Skeletal muscle satellite cell (primary cell): ENCODE data around the gene PRDX3.

Experiments used
- H3K27me3 ChIP-seq: 2 replicates; pipeline ENCODE4 v1.7.0; 2013; ENCODE audit warnings: low read length; ENCODE audit not compliant: control insufficient read depth, insufficient read depth
- H3K36me3 ChIP-seq: 2 replicates; pipeline ENCODE4 v1.7.0; 2013; ENCODE audit warnings: mild to moderate bottlenecking, control low read depth, low read length; ENCODE audit not compliant: insufficient read depth
- H3K4me1 ChIP-seq: 2 replicates; pipeline ENCODE4 v1.7.0; 2013; ENCODE audit warnings: low read length; ENCODE audit not compliant: control insufficient read depth, insufficient read depth
- H3K4me2 ChIP-seq: 2 replicates; pipeline ENCODE4 v1.7.0; 2013; ENCODE audit warnings: mild to moderate bottlenecking, low read length
- H3K4me3 ChIP-seq: 2 replicates; pipeline ENCODE4 v1.7.0; 2013; ENCODE audit warnings: low read length
- H3K9ac ChIP-seq: 2 replicates; pipeline ENCODE4 v1.7.0; 2013; ENCODE audit warnings: mild to moderate bottlenecking, low read depth, low read length, moderate library complexity
- H3K9me3 ChIP-seq: replicated peaks from 2 replicates; pipeline ENCODE4 v1.7.0; 2013; ENCODE audit warnings: mild to moderate bottlenecking, control low read depth, low read length

The PRDX3 gene

DNA sequence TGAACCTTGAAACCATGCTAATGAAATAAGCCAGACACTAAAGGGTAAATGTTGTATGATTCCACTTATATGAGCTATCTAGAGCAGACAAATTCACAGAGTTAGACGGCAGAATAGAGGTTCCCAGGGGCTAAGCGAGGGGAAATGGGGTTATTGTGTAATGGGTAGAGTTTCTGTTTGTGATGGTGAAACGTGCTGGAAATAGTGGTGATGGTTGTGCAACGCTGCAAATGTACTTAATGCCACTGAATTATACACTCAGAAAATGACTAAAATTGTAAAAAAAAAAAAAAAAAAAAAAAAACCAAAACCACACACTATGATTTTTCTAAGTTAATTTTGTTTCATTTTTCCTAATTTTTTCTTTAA lies 43.1 kb downstream of the PRDX3 start:
- no peak overlapping the region for H3K9ac ChIP-seq
- no peaks in the 10 kb centered on the region for H3K27me3 ChIP-seq
- H3K36me3 ChIP-seq = peaks cover 32% of the 10 kb centered on the region
- no peak overlapping the region for H3K4me2 ChIP-seq
- H3K9me3 ChIP-seq = no peaks in the 10 kb centered on the region
- H3K4me1 ChIP-seq = peaks cover 6% of the 10 kb centered on the region
- no peak overlapping the region for H3K4me3 ChIP-seq

DNA sequence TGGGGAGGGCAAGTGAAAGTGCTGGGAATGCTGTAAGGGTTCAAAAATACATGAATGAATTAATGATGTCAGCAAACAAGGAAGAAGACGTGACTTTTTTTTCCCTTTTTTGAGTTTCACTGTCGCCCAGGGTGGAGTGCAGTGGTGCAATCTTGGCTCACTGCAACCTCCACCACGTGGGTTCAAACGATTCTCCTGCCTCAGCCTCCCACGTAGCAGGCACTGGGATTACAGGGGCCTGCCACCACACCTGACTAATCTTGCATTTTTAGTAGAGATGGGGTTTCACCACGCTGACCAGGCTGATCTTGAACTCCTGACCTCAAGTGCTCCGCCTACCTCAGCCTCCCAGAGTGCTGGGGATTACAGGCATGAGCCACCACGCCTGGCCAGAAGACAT lies 44.7 kb downstream of the PRDX3 start:
- Histone ChIP-seq H3K9ac (no peak overlapping the region), H3K9me3 (no peaks in the 10 kb centered on the region), H3K27me3 (no peaks in the 10 kb centered on the region), H3K36me3 (peaks cover 46% of the 10 kb centered on the region), H3K4me1 (peaks cover 6% of the 10 kb centered on the region), H3K4me2 (no peak overlapping the region), H3K4me3 (no peak overlapping the region)

DNA sequence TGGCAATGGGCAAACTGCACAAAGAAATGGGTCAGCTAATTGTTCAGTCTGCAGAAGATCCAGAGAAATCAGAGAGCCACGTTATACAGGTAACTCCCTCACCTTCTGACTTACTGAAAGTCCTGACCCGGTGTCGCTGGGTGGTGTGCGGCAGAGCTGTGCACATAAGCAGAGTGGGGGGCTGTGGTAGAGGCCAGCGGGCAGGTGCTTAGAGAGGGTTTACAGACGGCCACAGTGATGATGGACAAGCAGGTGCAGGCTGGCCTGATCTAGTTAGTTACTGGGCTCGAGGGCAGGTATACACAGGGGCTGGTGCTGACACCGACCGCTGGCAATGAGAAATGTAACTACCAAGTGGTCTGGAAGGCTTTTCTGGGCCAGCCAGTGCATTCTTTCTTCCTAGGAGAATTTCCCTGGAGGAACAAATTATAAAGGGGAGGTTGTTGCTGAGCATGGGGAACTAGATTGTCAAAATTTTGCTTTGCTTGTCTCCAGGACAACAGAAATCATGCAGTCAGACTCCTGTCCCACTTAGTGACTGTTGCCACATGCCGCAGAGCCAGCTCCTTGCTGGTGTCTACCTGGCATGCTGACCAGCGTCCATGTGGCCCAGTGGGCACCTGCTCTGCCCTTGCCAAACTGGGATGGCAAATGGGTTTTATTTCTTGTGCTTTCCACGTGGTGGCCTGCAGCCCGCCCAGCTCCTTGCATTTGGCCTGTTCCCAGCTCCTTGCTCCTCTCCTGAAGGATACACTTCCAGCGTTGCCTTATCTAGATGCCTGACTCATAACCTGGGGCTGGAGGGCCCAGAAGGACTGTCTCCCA lies 45.9 kb downstream of the PRDX3 start:
- Histone ChIP-seq H3K9me3 (no peaks in the 10 kb centered on the region), H3K4me3 (no peak overlapping the region), H3K4me2 (no peak overlapping the region), H3K36me3 (peaks cover 53% of the 10 kb centered on the region), H3K27me3 (no peaks in the 10 kb centered on the region), H3K9ac (no peak overlapping the region), H3K4me1 (peaks cover 6% of the 10 kb centered on the region)

DNA sequence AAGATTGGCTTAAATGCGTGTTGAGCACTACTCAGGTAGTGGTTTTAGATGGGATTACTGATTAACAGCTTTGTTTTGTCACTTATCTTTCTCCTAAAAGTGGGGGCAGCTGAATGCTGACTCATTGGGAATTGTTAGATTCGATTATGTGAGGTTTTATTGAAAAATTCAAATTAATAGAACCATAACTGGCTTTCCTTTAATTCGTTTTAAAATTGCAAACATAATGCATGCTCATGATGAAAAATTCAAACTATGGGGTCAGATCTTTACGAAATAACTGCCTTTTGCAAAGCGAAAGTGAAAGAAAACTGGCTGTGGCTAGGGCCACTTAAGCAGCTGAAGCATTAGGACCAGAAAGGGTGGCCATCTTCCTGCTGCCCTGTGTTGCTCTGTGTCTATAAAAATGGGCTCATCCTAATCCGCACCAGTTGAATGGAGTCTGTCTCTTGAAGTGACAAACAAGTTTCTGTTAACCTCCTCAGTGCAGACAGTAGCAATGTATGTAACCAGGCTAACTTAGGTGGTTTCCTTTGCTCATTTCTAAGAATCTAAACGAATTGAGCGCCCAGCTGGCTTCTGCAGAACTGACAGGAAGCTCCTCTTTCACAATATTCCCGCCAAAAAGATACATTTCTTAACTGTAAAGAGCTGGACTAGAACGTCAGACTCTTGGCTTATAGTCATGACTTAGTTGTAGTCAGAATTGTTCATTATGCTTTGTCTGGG lies 46.9 kb downstream of the PRDX3 start:
- H3K9me3 ChIP-seq = no peaks in the 10 kb centered on the region
- no peaks in the 10 kb centered on the region for H3K27me3 ChIP-seq
- no peak overlapping the region for H3K4me3 ChIP-seq
- H3K4me1 ChIP-seq = peaks cover 6% of the 10 kb centered on the region
- peak overlapping the region; percentile 67 for H3K4me2 ChIP-seq
- H3K9ac ChIP-seq = peak overlapping the region; percentile 49
- H3K36me3 ChIP-seq = peaks cover 54% of the 10 kb centered on the region

DNA sequence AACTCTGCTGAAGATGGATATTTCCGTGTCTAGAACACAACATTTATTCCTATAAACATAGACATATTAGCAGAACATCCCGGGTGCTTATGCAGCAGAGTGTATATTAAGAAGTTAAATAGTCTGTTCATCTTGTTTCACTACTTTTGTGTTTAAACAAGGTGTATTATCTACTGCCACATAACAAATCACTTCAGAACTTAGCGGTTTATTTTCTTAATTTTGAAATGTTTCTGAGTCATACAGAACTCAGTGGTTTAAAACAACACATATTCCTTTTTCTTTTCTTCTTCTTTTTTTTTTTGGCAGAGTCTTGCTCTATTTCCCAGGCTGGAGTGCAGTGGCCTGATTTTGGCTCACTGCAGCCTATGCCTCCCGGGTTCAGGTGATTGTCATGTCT lies 48.9 kb downstream of the PRDX3 start:
- Histone ChIP-seq H3K27me3 (no peaks in the 10 kb centered on the region), H3K4me3 (no peak overlapping the region), H3K9me3 (no peaks in the 10 kb centered on the region), H3K36me3 (peaks cover 63% of the 10 kb centered on the region), H3K4me1 (no peaks in the 10 kb centered on the region), H3K4me2 (no peak overlapping the region), H3K9ac (no peak overlapping the region)

DNA sequence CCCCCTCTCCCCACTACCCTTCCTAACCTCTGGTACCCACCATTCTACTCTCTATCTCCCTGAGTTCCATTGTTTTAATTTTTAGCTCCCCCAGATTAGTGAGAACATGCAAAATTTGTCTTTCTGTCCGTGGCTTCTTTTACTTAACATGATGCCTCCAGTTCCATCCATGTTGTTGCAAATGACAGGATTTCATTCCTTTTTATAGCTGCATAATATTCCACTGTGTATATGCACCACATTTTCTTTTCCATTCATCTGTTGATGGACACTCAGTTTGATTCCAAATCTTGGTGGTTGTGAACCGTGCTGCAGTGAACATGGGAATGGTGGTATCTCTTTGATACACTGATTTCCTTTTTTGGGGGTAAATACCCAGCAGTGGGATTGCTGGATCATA lies 52.7 kb downstream of the PRDX3 start:
- no peak overlapping the region for H3K4me2 ChIP-seq

DNA sequence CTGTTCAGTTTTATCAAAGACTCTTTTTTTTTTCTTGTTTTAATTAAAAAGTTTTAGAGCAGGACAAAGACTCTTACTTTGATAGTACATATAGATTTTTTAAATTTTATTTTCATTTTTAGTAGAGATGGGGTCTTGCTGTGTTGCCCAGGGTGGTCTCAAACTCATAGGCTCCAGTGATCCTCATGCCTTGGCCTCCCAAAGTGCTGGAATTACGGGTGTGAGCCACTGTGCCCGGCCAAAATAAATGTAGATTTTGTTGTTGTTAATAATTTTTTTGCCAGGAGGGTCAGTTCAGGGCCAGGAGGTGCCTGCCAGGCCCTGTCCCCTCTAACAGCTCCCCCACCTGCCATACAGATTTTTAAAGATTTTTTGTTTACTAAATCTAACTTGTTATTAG lies 57.7 kb downstream of the PRDX3 start:
- Histone ChIP-seq H3K4me3 (no peak overlapping the region), H3K27me3 (no peaks in the 10 kb centered on the region), H3K9ac (no peak overlapping the region), H3K4me1 (no peaks in the 10 kb centered on the region), H3K36me3 (peaks cover 42% of the 10 kb centered on the region), H3K4me2 (no peak overlapping the region), H3K9me3 (no peaks in the 10 kb centered on the region)

More for the DNA sequence above, 52.7 kb downstream of the PRDX3 start:
- Histone ChIP-seq H3K9me3 (no peaks in the 10 kb centered on the region), H3K36me3 (peaks cover 47% of the 10 kb centered on the region), H3K4me1 (no peaks in the 10 kb centered on the region), H3K9ac (no peak overlapping the region), H3K27me3 (no peaks in the 10 kb centered on the region), H3K4me3 (no peak overlapping the region)

DNA sequence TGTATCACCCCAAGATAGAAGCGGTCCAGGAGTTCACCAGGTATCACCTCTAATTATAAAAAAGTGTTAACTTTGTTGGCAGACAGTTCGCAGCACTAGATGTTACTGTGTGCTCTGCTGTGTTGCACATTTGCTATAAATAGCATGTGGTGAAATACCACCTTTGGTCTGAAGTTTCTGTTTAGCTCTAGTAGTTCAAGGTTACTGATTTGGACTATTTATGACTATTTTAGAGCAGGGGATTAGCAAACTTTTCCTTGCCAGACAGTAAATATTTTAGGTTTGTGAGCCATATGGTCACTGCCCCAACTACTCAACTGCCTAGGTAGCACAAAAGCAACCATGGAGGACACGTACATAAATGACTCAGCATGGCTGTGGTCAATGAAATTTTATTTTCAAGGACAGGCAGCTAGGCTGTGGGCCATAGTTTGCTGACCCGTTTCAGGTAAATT lies 58.2 kb downstream of the PRDX3 start:
- Histone ChIP-seq H3K4me3 (no peak overlapping the region), H3K4me1 (no peaks in the 10 kb centered on the region), H3K4me2 (no peak overlapping the region), H3K9ac (no peak overlapping the region), H3K36me3 (peaks cover 40% of the 10 kb centered on the region), H3K27me3 (no peaks in the 10 kb centered on the region), H3K9me3 (no peaks in the 10 kb centered on the region)

DNA sequence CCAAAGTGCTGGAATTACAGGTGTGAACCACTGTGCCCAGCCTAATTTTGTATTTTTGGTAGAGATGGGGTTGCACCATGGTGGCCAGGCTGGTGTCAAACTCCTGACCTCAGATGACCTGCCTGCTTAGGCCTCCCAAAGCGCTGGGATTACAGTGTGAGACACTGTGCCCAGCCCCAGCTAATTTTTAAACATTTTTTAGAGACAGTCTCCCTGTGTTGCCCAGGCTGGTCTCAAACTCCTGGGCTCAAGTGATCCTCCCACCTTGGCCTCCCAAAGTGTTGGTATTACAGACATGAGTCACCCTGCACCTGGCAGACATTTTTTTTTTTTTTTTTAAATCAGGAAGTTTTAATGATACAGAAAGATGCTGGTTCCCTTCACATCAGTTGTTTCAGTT lies 59.2 kb downstream of the PRDX3 start:
- Histone ChIP-seq H3K36me3 (peaks cover 37% of the 10 kb centered on the region), H3K4me2 (no peak overlapping the region), H3K4me3 (no peak overlapping the region), H3K4me1 (peaks cover under 1% of the 10 kb centered on the region), H3K9me3 (no peaks in the 10 kb centered on the region), H3K27me3 (no peaks in the 10 kb centered on the region), H3K9ac (no peak overlapping the region)

DNA sequence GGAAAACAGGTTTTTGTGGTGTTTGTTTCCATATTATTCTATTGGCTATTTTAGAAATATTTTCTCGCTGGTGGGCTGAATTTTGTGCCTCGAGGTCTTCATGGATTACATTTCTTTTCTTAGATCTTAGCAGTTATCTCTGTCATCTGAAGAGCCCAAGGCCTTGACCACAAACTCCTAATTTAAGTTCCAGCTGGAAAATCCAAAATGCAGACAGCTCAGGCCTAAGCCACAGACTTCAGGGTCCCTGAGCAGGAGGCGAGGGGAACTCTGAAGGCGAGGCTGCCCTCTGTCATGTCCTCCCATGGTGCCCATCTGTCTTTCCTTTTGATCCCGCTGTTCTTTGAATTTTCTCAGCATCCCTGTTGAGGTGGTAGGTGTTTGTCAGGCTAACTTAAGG lies 60.4 kb downstream of the PRDX3 start:
- Histone ChIP-seq H3K4me3 (no peak overlapping the region), H3K4me1 (peaks cover 12% of the 10 kb centered on the region), H3K9me3 (no peaks in the 10 kb centered on the region), H3K9ac (no peak overlapping the region), H3K27me3 (no peaks in the 10 kb centered on the region), H3K36me3 (peaks cover 41% of the 10 kb centered on the region), H3K4me2 (no peak overlapping the region)
